ENCODE results near the gene ARHGEF28.

Gene ARHGEF28

GRCh38 chr5:73918791-73919221 lies 292.8 kb downstream of the ARHGEF28 start:
- Histone ChIP-seq H3K9me3 (ENCODE audit: control insufficient read depth in 5 of 5, low read length in 5 of 5) (no peaks in the 10 kb centered on the region), H3K27me3 (ENCODE audit: control insufficient read depth in 5 of 5, insufficient read depth in 4 of 5, low read length in 5 of 5) (no peaks in the 10 kb centered on the region), H3K4me3 (ENCODE audit: low read depth in 1 of 5, low read length in 5 of 5) (no peak overlapping the region), H3K27ac (ENCODE audit: low read depth, low read length) (no peak overlapping the region), H3K9ac (ENCODE audit: low read length in 5 of 5) (no peak overlapping the region), H3K36me3 (ENCODE audit: control insufficient read depth in 5 of 5, insufficient read depth in 5 of 5, low read length in 5 of 5) (peaks cover 0 to 5% (median 0%) of the 10 kb centered on the region in 5 donors), H3K4me1 (ENCODE audit: control insufficient read depth in 5 of 5, insufficient read depth in 5 of 5, low read length in 5 of 5) (peaks cover 10 to 28% (median 24%) of the 10 kb centered on the region in 5 donors)

GRCh38 chr5:73921741-73922140 lies 295.7 kb downstream of the ARHGEF28 start:
- peaks cover 0 to 3% (median 0%) of the 10 kb centered on the region in 5 donors for H3K36me3 ChIP-seq (ENCODE audit: control insufficient read depth in 5 of 5, insufficient read depth in 5 of 5, low read length in 5 of 5)
- no peaks in the 10 kb centered on the region for H3K9me3 ChIP-seq (ENCODE audit: control insufficient read depth in 5 of 5, low read length in 5 of 5)
- no peaks in the 10 kb centered on the region for H3K27me3 ChIP-seq (ENCODE audit: control insufficient read depth in 5 of 5, insufficient read depth in 4 of 5, low read length in 5 of 5)
- H3K27ac ChIP-seq (ENCODE audit: low read depth, low read length): no peak overlapping the region
- no peak overlapping the region for H3K9ac ChIP-seq (ENCODE audit: low read length in 5 of 5)
- no peak overlapping the region for H3K4me3 ChIP-seq (ENCODE audit: low read depth in 1 of 5, low read length in 5 of 5)
- H3K4me1 ChIP-seq (ENCODE audit: control insufficient read depth in 5 of 5, insufficient read depth in 5 of 5, low read length in 5 of 5): peaks cover 10 to 28% (median 24%) of the 10 kb centered on the region in 5 donors

- H3K4me1 ChIP-seq (ENCODE audit: control insufficient read depth in 5 of 5, insufficient read depth in 5 of 5, low read length in 5 of 5): peaks cover 6 to 24% (median 20%) of the 10 kb centered on the region in 5 donors
- H3K9ac ChIP-seq (ENCODE audit: low read length in 5 of 5): no peak overlapping the region
- no peaks in the 10 kb centered on the region for H3K27me3 ChIP-seq (ENCODE audit: control insufficient read depth in 5 of 5, insufficient read depth in 4 of 5, low read length in 5 of 5)
- peaks cover 0 to 3% (median 0%) of the 10 kb centered on the region in 5 donors for H3K36me3 ChIP-seq (ENCODE audit: control insufficient read depth in 5 of 5, insufficient read depth in 5 of 5, low read length in 5 of 5)
- H3K9me3 ChIP-seq (ENCODE audit: control insufficient read depth in 5 of 5, low read length in 5 of 5): no peaks in the 10 kb centered on the region
- H3K4me3 ChIP-seq (ENCODE audit: low read depth in 1 of 5, low read length in 5 of 5): no peak overlapping the region
- H3K27ac ChIP-seq (ENCODE audit: low read depth, low read length): no peak overlapping the region
Observed at GRCh38 chr5:73922224-73922623, 296.2 kb downstream of the ARHGEF28 start.

GRCh38 chr5:73922875-73923557 lies 297.0 kb downstream of the ARHGEF28 start:
- Histone ChIP-seq H3K27me3 (ENCODE audit: control insufficient read depth in 5 of 5, insufficient read depth in 4 of 5, low read length in 5 of 5) (no peaks in the 10 kb centered on the region), H3K9me3 (ENCODE audit: control insufficient read depth in 5 of 5, low read length in 5 of 5) (no peaks in the 10 kb centered on the region), H3K36me3 (ENCODE audit: control insufficient read depth in 5 of 5, insufficient read depth in 5 of 5, low read length in 5 of 5) (peaks cover 0 to 3% (median 0%) of the 10 kb centered on the region in 5 donors), H3K4me3 (ENCODE audit: low read depth in 1 of 5, low read length in 5 of 5) (no peak overlapping the region), H3K9ac (ENCODE audit: low read length in 5 of 5) (no peak overlapping the region), H3K4me1 (ENCODE audit: control insufficient read depth in 5 of 5, insufficient read depth in 5 of 5, low read length in 5 of 5) (peaks cover 3 to 16% (median 12%) of the 10 kb centered on the region in 5 donors), H3K27ac (ENCODE audit: low read depth, low read length) (no peak overlapping the region)

- no peaks in the 10 kb centered on the region for H3K9me3 ChIP-seq (ENCODE audit: control insufficient read depth in 5 of 5, low read length in 5 of 5)
- no peak overlapping the region for H3K27ac ChIP-seq (ENCODE audit: low read depth, low read length)
- H3K9ac ChIP-seq (ENCODE audit: low read length in 5 of 5): no peak overlapping the region
- H3K4me3 ChIP-seq (ENCODE audit: low read depth in 1 of 5, low read length in 5 of 5): no peak overlapping the region
- H3K4me1 ChIP-seq (ENCODE audit: control insufficient read depth in 5 of 5, insufficient read depth in 5 of 5, low read length in 5 of 5): no peaks in the 10 kb centered on the region
- no peaks in the 10 kb centered on the region for H3K27me3 ChIP-seq (ENCODE audit: control insufficient read depth in 5 of 5, insufficient read depth in 4 of 5, low read length in 5 of 5)
- peaks cover 0 to 3% (median 0%) of the 10 kb centered on the region in 5 donors for H3K36me3 ChIP-seq (ENCODE audit: control insufficient read depth in 5 of 5, insufficient read depth in 5 of 5, low read length in 5 of 5)
Observed at GRCh38 chr5:73928476-73929070, 302.6 kb downstream of the ARHGEF28 start.

GRCh38 chr5:73935719-73936118 lies 309.7 kb downstream of the ARHGEF28 start:
- Histone ChIP-seq H3K4me1 (ENCODE audit: control insufficient read depth in 5 of 5, insufficient read depth in 5 of 5, low read length in 5 of 5) (peaks cover 0 to 2% (median 0%) of the 10 kb centered on the region in 5 donors), H3K9me3 (ENCODE audit: control insufficient read depth in 5 of 5, low read length in 5 of 5) (no peaks in the 10 kb centered on the region), H3K27me3 (ENCODE audit: control insufficient read depth in 5 of 5, insufficient read depth in 4 of 5, low read length in 5 of 5) (no peaks in the 10 kb centered on the region), H3K27ac (ENCODE audit: low read depth, low read length) (no peak overlapping the region), H3K9ac (ENCODE audit: low read length in 5 of 5) (no peak overlapping the region), H3K4me3 (ENCODE audit: low read depth in 1 of 5, low read length in 5 of 5) (no peak overlapping the region), H3K36me3 (ENCODE audit: control insufficient read depth in 5 of 5, insufficient read depth in 5 of 5, low read length in 5 of 5) (no peaks in the 10 kb centered on the region)

- Histone ChIP-seq H3K9ac (ENCODE audit: low read length in 5 of 5) (no peak overlapping the region), H3K27ac (ENCODE audit: low read depth, low read length) (no peak overlapping the region), H3K27me3 (ENCODE audit: control insufficient read depth in 5 of 5, insufficient read depth in 4 of 5, low read length in 5 of 5) (no peaks in the 10 kb centered on the region), H3K36me3 (ENCODE audit: control insufficient read depth in 5 of 5, insufficient read depth in 5 of 5, low read length in 5 of 5) (peaks cover 0 to 2% (median 0%) of the 10 kb centered on the region in 5 donors), H3K4me1 (ENCODE audit: control insufficient read depth in 5 of 5, insufficient read depth in 5 of 5, low read length in 5 of 5) (peaks cover 0 to 2% (median 0%) of the 10 kb centered on the region in 5 donors), H3K4me3 (ENCODE audit: low read depth in 1 of 5, low read length in 5 of 5) (no peak overlapping the region), H3K9me3 (ENCODE audit: control insufficient read depth in 5 of 5, low read length in 5 of 5) (peaks cover 0 to 6% (median 0%) of the 10 kb centered on the region in 5 donors)
Observed at GRCh38 chr5:73938280-73938937, 312.4 kb downstream of the ARHGEF28 start.

- Histone ChIP-seq H3K4me1 (ENCODE audit: control insufficient read depth in 5 of 5, insufficient read depth in 5 of 5, low read length in 5 of 5) (peaks cover 0 to 2% (median 0%) of the 10 kb centered on the region in 5 donors), H3K4me3 (ENCODE audit: low read depth in 1 of 5, low read length in 5 of 5) (no peak overlapping the region), H3K27ac (ENCODE audit: low read depth, low read length) (no peak overlapping the region), H3K36me3 (ENCODE audit: control insufficient read depth in 5 of 5, insufficient read depth in 5 of 5, low read length in 5 of 5) (peaks cover 0 to 2% (median 0%) of the 10 kb centered on the region in 5 donors), H3K9ac (ENCODE audit: low read length in 5 of 5) (no peak overlapping the region), H3K27me3 (ENCODE audit: control insufficient read depth in 5 of 5, insufficient read depth in 4 of 5, low read length in 5 of 5) (no peaks in the 10 kb centered on the region), H3K9me3 (ENCODE audit: control insufficient read depth in 5 of 5, low read length in 5 of 5) (peaks cover 0 to 8% (median 0%) of the 10 kb centered on the region in 5 donors)
Observed at GRCh38 chr5:73938938-73939320, 312.9 kb downstream of the ARHGEF28 start.

- H3K9ac ChIP-seq (ENCODE audit: low read length in 5 of 5): no peak overlapping the region
- no peaks in the 10 kb centered on the region for H3K27me3 ChIP-seq (ENCODE audit: control insufficient read depth in 5 of 5, insufficient read depth in 4 of 5, low read length in 5 of 5)
- H3K36me3 ChIP-seq (ENCODE audit: control insufficient read depth in 5 of 5, insufficient read depth in 5 of 5, low read length in 5 of 5): peaks cover 0 to 2% (median 0%) of the 10 kb centered on the region in 5 donors
- H3K4me1 ChIP-seq (ENCODE audit: control insufficient read depth in 5 of 5, insufficient read depth in 5 of 5, low read length in 5 of 5): peaks cover 0 to 2% (median 0%) of the 10 kb centered on the region in 5 donors
- no peak overlapping the region for H3K4me3 ChIP-seq (ENCODE audit: low read depth in 1 of 5, low read length in 5 of 5)
- H3K9me3 ChIP-seq (ENCODE audit: control insufficient read depth in 5 of 5, low read length in 5 of 5): peaks cover 0 to 11% (median 2%) of the 10 kb centered on the region in 5 donors
- no peak overlapping the region for H3K27ac ChIP-seq (ENCODE audit: low read depth, low read length)
Observed at GRCh38 chr5:73939557-73939956, 313.6 kb downstream of the ARHGEF28 start.

- Histone ChIP-seq H3K9ac (ENCODE audit: low read length in 5 of 5) (no peak overlapping the region), H3K27ac (ENCODE audit: low read depth, low read length) (no peak overlapping the region), H3K4me1 (ENCODE audit: control insufficient read depth in 5 of 5, insufficient read depth in 5 of 5, low read length in 5 of 5) (peaks cover 0 to 2% (median 0%) of the 10 kb centered on the region in 5 donors), H3K4me3 (ENCODE audit: low read depth in 1 of 5, low read length in 5 of 5) (no peak overlapping the region), H3K27me3 (ENCODE audit: control insufficient read depth in 5 of 5, insufficient read depth in 4 of 5, low read length in 5 of 5) (no peaks in the 10 kb centered on the region), H3K36me3 (ENCODE audit: control insufficient read depth in 5 of 5, insufficient read depth in 5 of 5, low read length in 5 of 5) (peaks cover 0 to 2% (median 0%) of the 10 kb centered on the region in 5 donors), H3K9me3 (ENCODE audit: control insufficient read depth in 5 of 5, low read length in 5 of 5) (peaks cover 0 to 14% (median 3%) of the 10 kb centered on the region in 5 donors)
Observed at GRCh38 chr5:73940026-73940425, 314.0 kb downstream of the ARHGEF28 start.

All from subcutaneous abdominal adipose tissue (tissue), 5 donors.